AG04449 (cell line): ENCODE results near the gene DNAJB6.

Experiments
- CTCF ChIA-PET: fragments of 350-600 bp; formaldehyde crosslinking; extraction: SDS; loops from one replicate; lab custom pipeline; 2021; ENCODE audit warnings: antibody characterized with exemption; lab: Yijun Ruan, JAX
- POLR2A ChIA-PET: fragments of 400-600, 350-600 bp; formaldehyde crosslinking; extraction: SDS; loops from one replicate; lab custom pipeline; 2020; ENCODE audit warnings: antibody characterized with exemption, inconsistent platforms; lab: Yijun Ruan, JAX
- DNase-seq: peaks from one replicate; pipeline ENCODE4 v3.0.0-alpha.2; 2010; ENCODE audit warnings: low read depth, low spot score
- H3K4me3 ChIP-seq: 2 replicates; pipeline ENCODE4 v1.5.1; 2011; ENCODE audit warnings: low read depth, mild to moderate bottlenecking, control low read depth, low read length
- TF ChIP-seq, protein P1 (sequence below): IDR thresholded peaks from one replicate; pipeline ENCODE4 v1.5.1; 2011; ENCODE audit warnings: mild to moderate bottlenecking, moderate library complexity, low read length, control low read depth, inconsistent platforms; ENCODE audit not compliant: insufficient read depth; ENCODE audit errors: missing control alignments

The DNAJB6 gene

GRCh38 chr7:157294773-157295172, 42.0 kb upstream of the DNAJB6 start:
- POLR2A ChIA-PET: no interaction called here
- CTCF ChIA-PET: no interaction called here
- no peak for DNase-seq
- TF ChIP-seq, protein P1, sequence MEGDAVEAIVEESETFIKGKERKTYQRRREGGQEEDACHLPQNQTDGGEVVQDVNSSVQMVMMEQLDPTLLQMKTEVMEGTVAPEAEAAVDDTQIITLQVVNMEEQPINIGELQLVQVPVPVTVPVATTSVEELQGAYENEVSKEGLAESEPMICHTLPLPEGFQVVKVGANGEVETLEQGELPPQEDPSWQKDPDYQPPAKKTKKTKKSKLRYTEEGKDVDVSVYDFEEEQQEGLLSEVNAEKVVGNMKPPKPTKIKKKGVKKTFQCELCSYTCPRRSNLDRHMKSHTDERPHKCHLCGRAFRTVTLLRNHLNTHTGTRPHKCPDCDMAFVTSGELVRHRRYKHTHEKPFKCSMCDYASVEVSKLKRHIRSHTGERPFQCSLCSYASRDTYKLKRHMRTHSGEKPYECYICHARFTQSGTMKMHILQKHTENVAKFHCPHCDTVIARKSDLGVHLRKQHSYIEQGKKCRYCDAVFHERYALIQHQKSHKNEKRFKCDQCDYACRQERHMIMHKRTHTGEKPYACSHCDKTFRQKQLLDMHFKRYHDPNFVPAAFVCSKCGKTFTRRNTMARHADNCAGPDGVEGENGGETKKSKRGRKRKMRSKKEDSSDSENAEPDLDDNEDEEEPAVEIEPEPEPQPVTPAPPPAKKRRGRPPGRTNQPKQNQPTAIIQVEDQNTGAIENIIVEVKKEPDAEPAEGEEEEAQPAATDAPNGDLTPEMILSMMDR: no peak
- H3K4me3 ChIP-seq: no peak overlapping the region

GRCh38 chr7:157295338-157295737, 41.5 kb upstream of the DNAJB6 start:
- H3K4me3 ChIP-seq: no peak overlapping the region
- TF ChIP-seq, protein P1: no peak
- DNase-seq: no peak
- ChIA-PET POLR2A (no interaction called here), CTCF (no interaction called here)

- TF ChIP-seq, protein P1: no peak
- no peak overlapping the region for H3K4me3 ChIP-seq
- DNase-seq: no peak
- CTCF ChIA-PET: no interaction called here
- POLR2A ChIA-PET: no interaction called here
These were observed 39.6 kb upstream of the DNAJB6 start for GRCh38 chr7:157297185-157297584.

DNA sequence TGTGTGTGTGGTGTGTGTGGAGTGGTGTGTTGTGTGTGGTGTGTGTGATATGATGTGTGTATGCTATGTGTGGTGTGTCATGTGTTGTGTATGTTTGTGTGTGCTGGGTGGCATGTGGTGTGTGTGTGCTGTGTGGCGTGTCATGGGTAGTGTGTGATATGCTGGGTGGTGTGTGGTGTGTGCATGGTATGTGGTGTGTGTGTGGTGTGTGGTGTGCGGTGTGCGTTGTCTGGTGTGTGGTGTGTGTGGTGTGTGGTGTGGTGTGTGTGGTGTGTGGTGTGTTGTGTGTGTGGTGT, 37.5 kb upstream of the DNAJB6 start:
- CTCF ChIA-PET: no interaction called here
- TF ChIP-seq, protein P1: no peak
- POLR2A ChIA-PET: no interaction called here
- DNase-seq: no peak
- no peak overlapping the region for H3K4me3 ChIP-seq

GRCh38 chr7:157299613-157300368, 37.0 kb upstream of the DNAJB6 start:
- POLR2A ChIA-PET: no interaction called here
- DNase-seq: no peak
- CTCF ChIA-PET: no interaction called here
- no peak overlapping the region for H3K4me3 ChIP-seq
- TF ChIP-seq, protein P1: no peak

DNA sequence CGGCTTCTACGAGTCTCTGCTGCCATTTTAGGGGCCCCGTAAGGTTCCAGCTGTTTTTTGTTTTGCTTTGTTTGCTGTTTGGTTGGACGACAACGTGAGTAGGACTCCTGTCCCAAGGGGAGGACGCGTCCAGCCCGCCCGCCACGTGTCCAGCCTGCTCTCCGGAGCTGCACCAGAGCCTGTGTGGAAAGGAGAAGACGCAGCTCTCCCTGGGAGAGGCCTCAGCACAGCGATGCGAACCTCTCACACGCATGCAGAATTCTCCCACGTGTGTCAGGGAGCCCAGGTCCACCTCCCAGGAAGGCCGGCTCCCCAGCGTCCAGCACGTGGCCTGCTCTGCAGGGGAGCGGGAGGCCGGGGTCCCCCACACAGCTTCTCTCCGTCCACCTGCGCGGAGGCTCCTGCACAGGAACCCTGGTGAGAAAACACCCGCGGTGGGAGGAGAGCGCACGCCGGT, 36.4 kb upstream of the DNAJB6 start:
- ChIA-PET CTCF (no interaction called here), POLR2A (no interaction called here)
- no peak overlapping the region for H3K4me3 ChIP-seq
- DNase-seq: no peak
- TF ChIP-seq, protein P1: no peak
